Liver (tissue), 9 donors: ENCODE data around the gene DCX. TPM values are rescaled to one million over a fixed set of nuclear protein-coding genes. Genes with fewer than 3 reads are reported as not detected.

Source experiments
- DNase-seq: peaks from one replicate; pipeline ENCODE4 v3.0.0-alpha.2; 2017; ENCODE audit warnings: low spot score
- H3K27ac ChIP-seq, 2 donors: one replicate each; pipeline ENCODE4 v1.7.0; 2013; ENCODE audit warnings: inconsistent platforms in 2 of 2, low read length in 2 of 2, control low read depth in 1 of 2, low read depth in 1 of 2, mild to moderate bottlenecking in 1 of 2
- H3K27me3 ChIP-seq, 4 donors: one replicate each; pipeline versions ENCODE4 v1.6.1 to v1.7.0; 2013; ENCODE audit warnings: low read length in 3 of 4, inconsistent platforms in 1 of 4, mild to moderate bottlenecking in 1 of 4, moderate library complexity in 1 of 4; ENCODE audit not compliant: control insufficient read depth in 4 of 4, insufficient read depth in 4 of 4
- H3K36me3 ChIP-seq, 4 donors: one replicate each; pipeline versions ENCODE4 v1.6.1 to v1.7.0; 2013; ENCODE audit warnings: low read length in 3 of 4, mild to moderate bottlenecking in 3 of 4, low read depth in 1 of 4, moderate library complexity in 1 of 4; ENCODE audit not compliant: control insufficient read depth in 4 of 4, insufficient read depth in 3 of 4
- H3K4me1 ChIP-seq, 4 donors: one replicate each; pipeline versions ENCODE4 v1.6.1 to v1.7.0; 2013; ENCODE audit warnings: low read length in 3 of 4, mild to moderate bottlenecking in 3 of 4, moderate library complexity in 1 of 4; ENCODE audit not compliant: control insufficient read depth in 4 of 4, insufficient read depth in 4 of 4
- H3K4me3 ChIP-seq, 3 donors: one replicate each; pipeline versions ENCODE4 v1.6.1 to v1.7.0; 2013; ENCODE audit warnings: low read length in 3 of 3, control low read depth in 1 of 3, low read depth in 1 of 3, mild to moderate bottlenecking in 1 of 3
- H3K9ac ChIP-seq, 2 donors: one replicate each; pipeline ENCODE4 v1.7.0; 2013; ENCODE audit warnings: low read length in 2 of 2, mild to moderate bottlenecking in 2 of 2, moderate library complexity in 2 of 2, control low read depth in 1 of 2, low read depth in 1 of 2
- H3K9me3 ChIP-seq, 4 donors: one replicate each; pipeline versions ENCODE4 v1.6.1 to v1.7.0; 2013; ENCODE audit warnings: low read length in 3 of 4; ENCODE audit not compliant: control insufficient read depth in 4 of 4
- ATF3 ChIP-seq: IDR thresholded peaks from 2 replicates; pipeline ENCODE4 v1.6.1; 2016; ENCODE audit warnings: antibody characterized with exemption
- CTCF ChIP-seq: fragments of 150-350 bp; IDR thresholded peaks from 2 replicates; pipeline ENCODE4 v1.5.1; 2017; ENCODE audit warnings: improper control_type of control experiment, low read depth, low read length; ENCODE audit not compliant: missing input control
- EGR1 ChIP-seq, 2 donors: IDR thresholded peaks; 2 replicates each; pipeline ENCODE4 v1.6.1; 2016 to 2018; ENCODE audit warnings: antibody characterized with exemption in 2 of 2, low read depth in 2 of 2
- FOXA1 ChIP-seq: IDR thresholded peaks from 2 replicates; pipeline ENCODE4 v1.6.1; 2016; ENCODE audit warnings: antibody characterized with exemption
- GABPA ChIP-seq, 2 donors: IDR thresholded peaks in 1 of 2; conservative IDR thresholded peaks in 1 of 2; 2 replicates each; pipeline ENCODE4 v1.6.1; 2016; ENCODE audit warnings: antibody characterized with exemption in 2 of 2, mild to moderate bottlenecking in 1 of 2, moderate library complexity in 1 of 2
- HNF4A ChIP-seq, 2 donors: conservative IDR thresholded peaks; 2 replicates each; pipeline ENCODE4 v1.6.1; 2016; ENCODE audit warnings: antibody characterized with exemption in 2 of 2, mild to moderate bottlenecking in 2 of 2
- HNF4G ChIP-seq: IDR thresholded peaks from 2 replicates; pipeline ENCODE4 v1.6.1; 2016; ENCODE audit warnings: antibody characterized with exemption
- JUND ChIP-seq, 2 donors: IDR thresholded peaks; 2 replicates each; pipeline ENCODE4 v1.6.1; 2016; ENCODE audit warnings: antibody characterized with exemption in 2 of 2
- MAX ChIP-seq: IDR thresholded peaks from 2 replicates; pipeline ENCODE4 v1.6.1; 2016; ENCODE audit warnings: antibody characterized with exemption
- RAD21 ChIP-seq, 2 donors: IDR thresholded peaks; 2 replicates each; pipeline ENCODE4 v1.6.1; 2016; ENCODE audit warnings: antibody characterized with exemption in 2 of 2, mild to moderate bottlenecking in 2 of 2
- REST ChIP-seq: IDR thresholded peaks from 2 replicates; pipeline ENCODE4 v1.6.1; 2016; ENCODE audit warnings: antibody characterized with exemption, mild to moderate bottlenecking
- RXRA ChIP-seq, 2 donors: IDR thresholded peaks; 2 replicates each; pipeline ENCODE4 v1.6.1; 2017 to 2018; ENCODE audit warnings: antibody characterized with exemption in 2 of 2, mild to moderate bottlenecking in 1 of 2
- SP1 ChIP-seq: IDR thresholded peaks from 2 replicates; pipeline ENCODE4 v1.6.1; 2018; ENCODE audit warnings: antibody characterized with exemption, mild to moderate bottlenecking
- TAF1 ChIP-seq: conservative IDR thresholded peaks from 2 replicates; pipeline ENCODE4 v1.6.1; 2016; ENCODE audit warnings: antibody characterized with exemption, mild to moderate bottlenecking
- YY1 ChIP-seq: IDR thresholded peaks from 2 replicates; pipeline ENCODE4 v1.6.1; 2016; ENCODE audit warnings: antibody characterized with exemption, mild to moderate bottlenecking
- ZBTB33 ChIP-seq: IDR thresholded peaks from 2 replicates; pipeline ENCODE4 v1.6.1; 2016; ENCODE audit warnings: antibody characterized with exemption
- WGBS: extraction: QIAGEN DNeasy Blood & Tissue Kit; methylation state at CpG from one replicate; pipeline ENCODE4 v1.1.7; 2013; 5-methylcytosine and 5-hydroxymethylcytosine counted together
- polyA plus RNA-seq, 2 donors: library from polyadenylated mRNA; stranded (reverse) in 1 of 2; unstranded in 1 of 2; fragments of 200-250 nt in 1 of 2; fragments of >200 nt in 1 of 2; fragmentation: Nextera tagmentation in 1 of 2; extraction: Ambion mirVana in 1 of 2; gene quantifications; one replicate each; pipeline versions ENCODE4 v1.2.1 to v1.2.3, GENCODE V29; 2013 to 2015
- total RNA-seq, 2 donors: library from RNA; depleted of rRNA; stranded (reverse); fragments of >200 nt; gene quantifications; one replicate each; pipeline ENCODE4 v1.2.3, GENCODE V29; 2014
- donor health status: healthy.
- donor health status: healthy.
- donor health status: healthy.
- donor health status: healthy.
- donor health status: healthy.

The DCX gene
- total and polyA plus RNA-seq, 4 donors: 0.01 TPM; not detected in 3

- Histone ChIP-seq H3K9me3 (peaks cover 0 to 2% (median 0%) of the 10 kb centered on the region in 4 donors), H3K36me3 (no peaks in the 10 kb centered on the region), H3K9ac (no peak overlapping the region), H3K27me3 (no peaks in the 10 kb centered on the region), H3K4me3 (no peak overlapping the region), H3K27ac (no peak overlapping the region), H3K4me1 (no peaks in the 10 kb centered on the region)
- no peak for DNase-seq
- TF ChIP-seq YY1 (no peak), FOXA1 (no peak), HNF4G (no peak), JUND (IDR thresholded peaks at IDR 0.05) (no peak), MAX (no peak), CTCF (no peak), GABPA (IDR thresholded peaks at IDR 0.05 in 1 of 2, conservative IDR thresholded peaks at IDR 0.05 in 1 of 2) (no peak)
- WGBS: 85% methylated on average over 1 of the region's 1 CpG
Observed at GRCh38 chrX:111354496-111354895, 57.5 kb downstream of the DCX start.

- TF ChIP-seq JUND (IDR thresholded peaks at IDR 0.05) (peak in 1 of 2 donors; percentile 24), YY1 (no peak), SP1 (no peak), RAD21 (IDR thresholded peaks at IDR 0.05) (no peak), HNF4A (conservative IDR thresholded peaks at IDR 0.05) (peak; percentile 13 to 32), TAF1 (no peak)
- H3K4me1 ChIP-seq: no peaks in the 10 kb centered on the region
- H3K4me3 ChIP-seq: no peak overlapping the region
- 16% methylated on average over 2 of the region's 2 CpGs for WGBS
- no peak overlapping the region for H3K9ac ChIP-seq
- H3K27ac ChIP-seq: no peak overlapping the region
- peaks cover 0 to 2% (median 0%) of the 10 kb centered on the region in 4 donors for H3K9me3 ChIP-seq
- H3K36me3 ChIP-seq: no peaks in the 10 kb centered on the region
- no peaks in the 10 kb centered on the region for H3K27me3 ChIP-seq
- DNase-seq: no peak
Observed at GRCh38 chrX:111353793-111354192, 58.2 kb downstream of the DCX start.

- TF ChIP-seq REST: no peak
- no peak for TF ChIP-seq ZBTB33
- no peak for TF ChIP-seq RXRA (IDR thresholded peaks at IDR 0.05)
- no peak for TF ChIP-seq ATF3
- TF ChIP-seq HNF4A (conservative IDR thresholded peaks at IDR 0.05): peak in 1 of 2 donors; percentile 16
- no peak for TF ChIP-seq FOXA1
- no peak for TF ChIP-seq RAD21 (IDR thresholded peaks at IDR 0.05)
- TF ChIP-seq YY1: no peak
- TF ChIP-seq JUND (IDR thresholded peaks at IDR 0.05): peak in 1 of 2 donors; percentile 41
- no peak for TF ChIP-seq EGR1 (IDR thresholded peaks at IDR 0.05; ENCODE audit: low read depth in 2 of 2)
- no peak for TF ChIP-seq HNF4G
Observed at GRCh38 chrX:111352424-111352823, 59.6 kb downstream of the DCX start.

More at GRCh38 chrX:111352424-111352823, 59.6 kb downstream of the DCX start:
- Histone ChIP-seq H3K9ac (no peak overlapping the region), H3K9me3 (peaks cover 0 to 2% (median 0%) of the 10 kb centered on the region in 4 donors), H3K36me3 (no peaks in the 10 kb centered on the region), H3K27ac (no peak overlapping the region), H3K27me3 (no peaks in the 10 kb centered on the region), H3K4me1 (no peaks in the 10 kb centered on the region), H3K4me3 (no peak overlapping the region)
- 70% methylated on average over 1 of the region's 1 CpG for WGBS
- DNase-seq: no peak
